Measurements from ENCODE around the gene PSMB10.

DNA sequence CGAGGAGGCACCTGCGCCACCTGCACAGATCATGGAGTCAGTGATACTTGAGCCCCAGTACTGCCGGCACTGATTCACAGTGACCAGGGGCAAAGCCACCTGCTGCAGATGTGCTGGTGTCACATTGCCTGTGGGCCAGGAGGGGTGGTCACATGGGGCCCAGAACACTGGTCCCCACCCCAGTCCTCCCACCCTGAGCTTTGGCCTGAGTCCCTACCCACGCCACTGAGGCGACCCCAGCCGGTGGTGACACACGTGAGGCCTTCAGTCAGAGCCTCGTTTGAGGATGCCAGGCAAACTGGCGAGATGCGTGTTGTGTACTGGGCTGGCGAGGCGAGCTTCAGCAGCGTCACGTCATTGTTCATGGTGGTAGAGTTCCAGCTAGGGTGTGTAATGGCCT, 6.5 kb downstream of the PSMB10 start:
- TF ChIP-seq POLR2A (IDR thresholded peaks at IDR 0.05) (no peak), CTCF (IDR thresholded peaks at IDR 0.05) (no peak)
